ENCODE results near the gene ZNF91.
"Not testable (repeated sequence)": the region's sequence is repeated elsewhere in the genome, so short reads cannot be mapped to it uniquely, and the experiment has no call there.

Gene ZNF91

DNA sequence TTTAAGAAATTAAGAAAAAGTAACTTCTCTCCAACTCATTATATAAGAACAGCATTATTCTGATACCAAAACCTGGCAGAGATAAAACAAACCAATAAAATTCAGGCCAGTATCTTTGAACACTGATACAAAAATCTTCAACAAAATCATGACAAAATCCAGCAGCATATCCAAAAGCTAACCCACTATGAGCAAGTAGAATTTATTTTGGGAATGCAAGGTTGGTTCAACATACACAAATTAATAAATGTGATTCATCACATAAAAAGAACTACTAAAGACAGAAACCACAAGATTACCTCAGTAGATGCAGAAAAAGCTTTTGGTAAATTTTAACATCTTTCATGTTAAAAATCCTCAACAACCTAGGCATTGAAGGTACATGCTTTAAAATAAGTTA lies 12.3 kb downstream of the ZNF91 start:
- ChIA-PET CTCF (no interaction called here), POLR2A (no interaction called here)
- Histone ChIP-seq H3K36me3 (ENCODE audit: control insufficient read depth in 2 of 2, insufficient read depth in 1 of 2, low read length in 2 of 2) (peaks cover 0 to 58% of the 10 kb centered on the region in 2 experiments; a peak in 1 of 3 replicates), H3K4me1 (ENCODE audit: control insufficient read depth, insufficient read depth, low read length) (no peaks in the 10 kb centered on the region), H3K4me3 (ENCODE audit: low read depth, low read length) (no peak overlapping the region), H3K9me3 (ENCODE audit: control insufficient read depth, insufficient read depth, low read depth, low read length) (no peaks in the 10 kb centered on the region), H3K27ac (ENCODE audit: extremely low read depth, low read depth, low read length) (no peak overlapping the region)
- TF ChIP-seq SETDB1 (IDR thresholded peaks at IDR 0.05; ENCODE audit: insufficient read length, low read length) (peak; percentile 55), ZNF140 (tag by site-specific recombination; IDR thresholded peaks at IDR 0.05) (no peak)

DNA sequence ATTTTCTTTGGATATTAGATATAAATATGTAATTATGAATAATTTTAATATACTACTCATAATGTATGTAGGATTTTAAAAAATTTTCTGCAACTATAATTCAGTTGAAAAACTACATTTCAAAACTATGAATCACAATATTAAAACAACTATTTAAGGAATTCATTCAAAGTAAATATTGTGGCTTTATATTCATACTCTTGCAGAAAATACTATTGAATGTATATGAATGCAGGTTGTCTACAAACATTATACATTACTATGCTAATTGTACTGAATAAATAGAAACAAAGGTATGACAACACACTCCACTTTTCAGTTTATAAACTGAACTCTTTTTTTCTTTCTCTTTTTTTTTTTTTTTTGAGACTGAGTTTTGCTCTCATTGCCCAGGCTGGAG lies 14.2 kb downstream of the ZNF91 start:
- ChIA-PET CTCF (no interaction called here), POLR2A (no interaction called here)
- no peaks in the 10 kb centered on the region for H3K4me1 ChIP-seq (ENCODE audit: control insufficient read depth, insufficient read depth, low read length)
- H3K9me3 ChIP-seq (ENCODE audit: control insufficient read depth, insufficient read depth, low read depth, low read length), result no peaks in the 10 kb centered on the region
- TF ChIP-seq ZNF416 (tag by site-specific recombination; IDR thresholded peaks at IDR 0.05) (no peak), ZNF658 (tag by site-specific recombination; IDR thresholded peaks at IDR 0.05) (no peak), ZNF341 (tag by site-specific recombination; IDR thresholded peaks at IDR 0.05; ENCODE audit: low read depth) (no peak), ZFP37 (tag by site-specific recombination; IDR thresholded peaks at IDR 0.05) (no peak), GLIS1 (tag by site-specific recombination; IDR thresholded peaks at IDR 0.05) (no peak), ZNF214 (tag by site-specific recombination; IDR thresholded peaks at IDR 0.05; ENCODE audit: borderline replicate concordance) (no peak), CTCF (tag by site-specific recombination; IDR thresholded peaks at IDR 0.05) (no peak), ZNF792 (tag by site-specific recombination; IDR thresholded peaks at IDR 0.05) (no peak), REPIN1 (tag by site-specific recombination; IDR thresholded peaks at IDR 0.05; ENCODE audit: low read depth) (no peak)
- no peak overlapping the region for H3K27ac ChIP-seq (ENCODE audit: extremely low read depth, low read depth, low read length)
- H3K36me3 ChIP-seq (ENCODE audit: control insufficient read depth in 2 of 2, insufficient read depth in 1 of 2, low read length in 2 of 2), result peaks cover 0 to 47% of the 10 kb centered on the region in 2 experiments; a peak in 1 of 3 replicates
- no peak overlapping the region for H3K4me3 ChIP-seq (ENCODE audit: low read depth, low read length)

DNA sequence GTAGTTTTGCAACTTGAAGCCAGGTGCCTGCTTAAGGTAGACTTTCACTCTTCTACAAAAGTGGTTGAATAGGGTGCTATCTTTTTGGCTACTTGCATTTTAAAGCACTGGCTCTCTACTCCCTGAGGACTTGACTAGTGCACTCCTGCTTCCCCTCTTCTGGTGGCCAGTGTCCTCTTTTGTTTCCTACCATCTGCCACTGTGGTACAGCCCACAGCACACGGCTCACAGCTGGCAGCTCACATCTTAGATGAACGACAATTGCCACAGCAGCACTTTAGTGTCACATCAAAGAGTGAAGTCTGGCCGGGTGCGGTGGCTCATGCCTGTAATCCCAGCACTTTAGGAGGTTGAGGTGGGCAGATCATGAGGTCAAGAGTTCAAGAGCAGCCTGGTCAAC lies 15.6 kb downstream of the ZNF91 start:
- H3K36me3 ChIP-seq (ENCODE audit: control insufficient read depth in 2 of 2, insufficient read depth in 1 of 2, low read length in 2 of 2), result peaks cover 0 to 41% of the 10 kb centered on the region in 2 experiments; a peak in 1 of 3 replicates

DNA sequence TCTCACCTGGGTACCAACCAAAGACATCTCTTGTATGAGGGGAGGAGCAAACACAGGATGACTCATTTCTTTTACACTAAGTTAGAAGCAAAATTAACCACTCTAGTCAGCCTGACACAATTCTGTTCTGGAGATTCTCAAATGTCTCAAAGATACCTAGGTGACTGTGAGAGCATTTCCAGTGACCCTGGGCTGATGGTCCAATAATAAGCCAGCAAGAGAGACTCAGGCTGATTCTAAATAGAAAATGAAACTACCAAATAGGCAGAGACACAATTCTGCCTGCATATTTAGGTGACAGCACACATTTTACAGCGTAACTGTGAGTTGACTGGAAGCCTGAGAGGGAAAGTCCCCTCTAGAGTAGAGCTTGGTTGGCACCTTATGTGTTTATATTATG lies 16.3 kb downstream of the ZNF91 start:
- ChIA-PET CTCF (no interaction called here), POLR2A (no interaction called here)
- H3K4me3 ChIP-seq (ENCODE audit: low read depth, low read length), result no peak overlapping the region
- H3K27ac ChIP-seq (ENCODE audit: extremely low read depth, low read depth, low read length), result no peak overlapping the region
- H3K9me3 ChIP-seq (ENCODE audit: control insufficient read depth, insufficient read depth, low read depth, low read length), result no peaks in the 10 kb centered on the region
- H3K36me3 ChIP-seq (ENCODE audit: control insufficient read depth in 2 of 2, insufficient read depth in 1 of 2, low read length in 2 of 2), result peaks cover 0 to 39% of the 10 kb centered on the region in 2 experiments; a peak in 1 of 3 replicates
- no peaks in the 10 kb centered on the region for H3K4me1 ChIP-seq (ENCODE audit: control insufficient read depth, insufficient read depth, low read length)
- TF ChIP-seq ZNF175 (tag by site-specific recombination; IDR thresholded peaks at IDR 0.05) (no peak), TSHZ1 (tag by site-specific recombination; IDR thresholded peaks at IDR 0.05; ENCODE audit: borderline replicate concordance) (no peak), ZNF239 (tag by site-specific recombination; IDR thresholded peaks at IDR 0.05) (no peak), SP2 (tag by site-specific recombination; IDR thresholded peaks at IDR 0.05) (no peak), ZNF18 (tag by site-specific recombination; IDR thresholded peaks at IDR 0.05) (no peak), PRDM1 (tag by site-specific recombination; IDR thresholded peaks at IDR 0.05) (no peak)
- TF ChIP-seq, protein P1, sequence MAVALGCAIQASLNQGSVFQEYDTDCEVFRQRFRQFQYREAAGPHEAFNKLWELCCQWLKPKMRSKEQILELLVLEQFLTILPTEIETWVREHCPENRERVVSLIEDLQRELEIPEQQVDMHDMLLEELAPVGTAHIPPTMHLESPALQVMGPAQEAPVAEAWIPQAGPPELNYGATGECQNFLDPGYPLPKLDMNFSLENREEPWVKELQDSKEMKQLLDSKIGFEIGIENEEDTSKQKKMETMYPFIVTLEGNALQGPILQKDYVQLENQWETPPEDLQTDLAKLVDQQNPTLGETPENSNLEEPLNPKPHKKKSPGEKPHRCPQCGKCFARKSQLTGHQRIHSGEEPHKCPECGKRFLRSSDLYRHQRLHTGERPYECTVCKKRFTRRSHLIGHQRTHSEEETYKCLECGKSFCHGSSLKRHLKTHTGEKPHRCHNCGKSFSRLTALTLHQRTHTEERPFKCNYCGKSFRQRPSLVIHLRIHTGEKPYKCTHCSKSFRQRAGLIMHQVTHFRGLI (tag by site-specific recombination; IDR thresholded peaks at IDR 0.05), result no peak
- TF ChIP-seq, protein P2, sequence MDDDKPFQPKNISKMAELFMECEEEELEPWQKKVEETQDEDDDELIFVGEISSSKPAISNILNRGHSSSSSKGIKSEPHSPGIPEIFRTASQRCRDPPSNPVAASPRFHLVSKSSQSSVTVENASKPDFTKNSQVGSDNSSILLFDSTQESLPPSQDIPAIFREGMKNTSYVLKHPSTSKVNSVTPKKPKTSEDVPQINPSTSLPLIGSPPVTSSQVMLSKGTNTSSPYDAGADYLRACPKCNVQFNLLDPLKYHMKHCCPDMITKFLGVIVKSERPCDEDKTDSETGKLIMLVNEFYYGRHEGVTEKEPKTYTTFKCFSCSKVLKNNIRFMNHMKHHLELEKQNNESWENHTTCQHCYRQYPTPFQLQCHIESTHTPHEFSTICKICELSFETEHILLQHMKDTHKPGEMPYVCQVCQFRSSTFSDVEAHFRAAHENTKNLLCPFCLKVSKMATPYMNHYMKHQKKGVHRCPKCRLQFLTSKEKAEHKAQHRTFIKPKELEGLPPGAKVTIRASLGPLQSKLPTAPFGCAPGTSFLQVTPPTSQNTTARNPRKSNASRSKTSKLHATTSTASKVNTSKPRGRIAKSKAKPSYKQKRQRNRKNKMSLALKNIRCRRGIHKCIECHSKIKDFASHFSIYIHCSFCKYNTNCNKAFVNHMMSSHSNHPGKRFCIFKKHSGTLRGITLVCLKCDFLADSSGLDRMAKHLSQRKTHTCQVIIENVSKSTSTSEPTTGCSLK (tag by site-specific recombination; IDR thresholded peaks at IDR 0.05), result no peak

More for the DNA sequence above, 15.6 kb downstream of the ZNF91 start:
- POLR2A ChIA-PET; H3K4me3 ChIP-seq (ENCODE audit: low read depth, low read length); CTCF ChIA-PET; H3K9me3 ChIP-seq (ENCODE audit: control insufficient read depth, insufficient read depth, low read depth, low read length); H3K4me1 ChIP-seq (ENCODE audit: control insufficient read depth, insufficient read depth, low read length); H3K27ac ChIP-seq (ENCODE audit: extremely low read depth, low read depth, low read length): not testable (repeated sequence)

All from HEK293 (cell line).